Measurements from ENCODE around the gene ZNF146. TPM values are rescaled to one million over a fixed set of nuclear protein-coding genes. Genes with fewer than 3 reads are reported as not detected.
"Not testable (repeated sequence)": the region's sequence is repeated elsewhere in the genome, so short reads cannot be mapped to it uniquely, and the experiment has no call there.

Gene ZNF146
- total RNA-seq, 1 experiment from 2014 or later: 211 TPM

- DNase-seq (ENCODE audit: low read depth): not testable (repeated sequence)
Observed at GRCh38 chr19:36233626-36234025, 18.7 kb downstream of the ZNF146 start.

GRCh38 chr19:36236304-36236945 is 21.5 kb downstream of the ZNF146 start:
- DNase-seq (ENCODE audit: low read depth): no peak

- DNase-seq (ENCODE audit: low read depth): no peak
Observed at GRCh38 chr19:36236946-36237310, 22.0 kb downstream of the ZNF146 start.

- no peak for DNase-seq (ENCODE audit: low read depth)
Observed at GRCh38 chr19:36244066-36244465, 29.2 kb downstream of the ZNF146 start.

GRCh38 chr19:36245210-36246005 is 30.5 kb downstream of the ZNF146 start:
- DNase-seq (ENCODE audit: low read depth): peak; percentile 29

GRCh38 chr19:36246006-36246481 is 31.1 kb downstream of the ZNF146 start:
- DNase-seq (ENCODE audit: low read depth): no peak

GRCh38 chr19:36252047-36252446 is 37.1 kb downstream of the ZNF146 start:
- no peak for DNase-seq (ENCODE audit: low read depth)

GRCh38 chr19:36254848-36255247 is 39.9 kb downstream of the ZNF146 start:
- no peak for DNase-seq (ENCODE audit: low read depth)

GRCh38 chr19:36255316-36255715 is 40.4 kb downstream of the ZNF146 start:
- no peak for DNase-seq (ENCODE audit: low read depth)

- no peak for DNase-seq (ENCODE audit: low read depth)
Observed at GRCh38 chr19:36256064-36256463, 41.2 kb downstream of the ZNF146 start.

- no peak for DNase-seq (ENCODE audit: low read depth)
Observed at GRCh38 chr19:36256853-36257519, 42.1 kb downstream of the ZNF146 start.

- DNase-seq (ENCODE audit: low read depth): peak; percentile 35
Observed at GRCh38 chr19:36257520-36257876, 42.6 kb downstream of the ZNF146 start.

- no peak for DNase-seq (ENCODE audit: low read depth)
Observed at GRCh38 chr19:36258028-36258875, 43.3 kb downstream of the ZNF146 start.

- DNase-seq (ENCODE audit: low read depth): no peak
Observed at GRCh38 chr19:36259211-36259610, 44.3 kb downstream of the ZNF146 start.

- no peak for DNase-seq (ENCODE audit: low read depth)
Observed at GRCh38 chr19:36265064-36265463, 50.2 kb downstream of the ZNF146 start.

- DNase-seq (ENCODE audit: low read depth): no peak
Observed at GRCh38 chr19:36265856-36266374, 51.0 kb downstream of the ZNF146 start.

- DNase-seq (ENCODE audit: low read depth): peak; percentile 64
Observed at GRCh38 chr19:36266375-36266961, 51.6 kb downstream of the ZNF146 start.

GRCh38 chr19:36267061-36267845 is 52.3 kb downstream of the ZNF146 start:
- no peak for DNase-seq (ENCODE audit: low read depth)

- not testable (repeated sequence) for DNase-seq (ENCODE audit: low read depth)
Observed at GRCh38 chr19:36268081-36268480, 53.2 kb downstream of the ZNF146 start.

GRCh38 chr19:36268591-36268990 is 53.7 kb downstream of the ZNF146 start:
- not testable (repeated sequence) for DNase-seq (ENCODE audit: low read depth)

Measured in Daoy (cell line).